Activated CD4-positive, alpha-beta T cell treated with anti-CD3 and anti-CD28 coated beads, Interleukin-2, amount 50 U/mL, for 16 hours (primary cell): ENCODE data around the gene EID2.

Experiments used
- DNase-seq: peaks from one replicate; pipeline ENCODE4 v3.0.0-alpha.2; 2020

Gene EID2, protein sequence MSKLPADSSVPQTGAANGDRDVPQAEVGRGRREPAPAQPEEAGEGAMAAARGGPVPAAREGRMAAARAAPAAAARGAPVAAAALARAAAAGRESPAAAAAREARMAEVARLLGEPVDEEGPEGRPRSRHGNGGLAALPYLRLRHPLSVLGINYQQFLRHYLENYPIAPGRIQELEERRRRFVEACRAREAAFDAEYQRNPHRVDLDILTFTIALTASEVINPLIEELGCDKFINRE

DNA sequence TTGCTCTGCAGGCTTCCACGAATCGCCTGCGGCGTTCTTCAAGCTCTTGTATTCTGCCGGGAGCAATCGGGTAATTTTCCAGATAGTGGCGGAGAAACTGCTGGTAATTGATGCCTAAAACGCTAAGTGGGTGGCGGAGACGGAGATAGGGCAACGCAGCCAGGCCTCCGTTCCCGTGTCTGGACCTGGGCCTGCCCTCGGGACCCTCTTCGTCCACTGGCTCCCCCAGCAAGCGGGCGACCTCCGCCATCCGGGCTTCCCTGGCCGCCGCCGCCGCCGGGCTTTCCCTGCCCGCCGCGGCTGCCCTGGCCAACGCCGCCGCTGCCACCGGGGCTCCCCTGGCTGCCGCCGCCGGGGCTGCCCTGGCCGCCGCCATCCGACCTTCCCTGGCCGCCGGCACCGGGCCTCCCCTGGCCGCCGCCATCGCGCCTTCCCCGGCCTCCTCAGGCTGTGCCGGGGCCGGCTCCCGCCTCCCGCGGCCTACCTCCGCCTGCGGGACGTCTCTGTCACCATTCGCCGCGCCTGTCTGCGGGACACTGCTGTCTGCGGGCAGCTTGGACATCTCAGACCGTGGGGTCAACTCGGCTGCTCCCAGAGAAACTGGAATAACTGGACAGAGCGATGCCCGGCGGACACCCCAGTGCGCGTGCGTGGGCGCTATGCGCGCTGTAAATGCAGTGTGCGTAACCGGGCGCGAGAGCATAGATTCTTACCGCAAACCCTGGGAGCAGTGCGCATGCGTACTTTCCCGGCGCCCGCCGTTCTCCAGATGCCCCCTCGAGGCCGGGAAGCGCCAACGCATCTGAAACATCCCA, at the start of gene EID2:
Gene EID2 (minus strand): TSS at position 644 of the 815 bp plus-strand sequence. CDS start 82 bp downstream, at position 562.
- DNase-seq, result peak; percentile 96

DNA sequence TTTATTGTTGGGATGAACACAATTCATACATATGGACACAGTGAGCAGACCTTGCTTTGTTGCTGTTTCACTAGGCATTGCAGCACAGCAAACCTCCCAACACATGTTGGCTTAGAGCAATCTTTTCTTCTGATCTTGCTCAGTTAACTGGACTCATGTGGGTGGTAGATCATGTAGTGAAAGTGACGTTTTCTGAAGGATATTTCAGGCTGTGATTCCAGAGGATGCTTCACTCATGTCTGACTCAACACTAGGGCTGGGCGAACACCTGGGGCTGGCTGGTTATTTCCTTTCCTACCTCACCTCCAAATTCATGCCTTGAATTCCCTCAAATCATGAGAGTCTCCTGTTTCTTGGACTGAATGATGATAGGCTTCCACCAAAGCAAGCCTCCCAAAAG, 48.1 kb upstream of the EID2 start:
- no peak for DNase-seq

DNA sequence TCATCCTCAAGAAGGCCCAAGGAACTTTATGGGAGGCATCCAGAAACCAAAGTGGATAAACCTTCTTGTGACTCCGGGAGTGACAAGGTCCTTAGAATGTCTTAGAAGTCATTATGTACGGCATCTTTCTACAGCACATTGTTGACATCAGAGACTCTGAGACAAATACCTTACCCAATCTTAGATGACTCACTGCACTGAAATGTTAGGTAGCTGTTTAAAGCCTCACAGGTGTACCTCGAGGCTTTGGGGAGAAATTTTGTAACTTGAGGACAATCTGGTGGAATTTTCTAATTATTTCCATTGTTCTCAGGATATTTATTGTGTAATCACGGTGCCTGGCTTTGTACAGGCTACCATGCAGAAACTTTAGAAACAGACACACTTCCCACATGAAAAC, 47.5 kb upstream of the EID2 start:
- DNase-seq, result no peak

DNA sequence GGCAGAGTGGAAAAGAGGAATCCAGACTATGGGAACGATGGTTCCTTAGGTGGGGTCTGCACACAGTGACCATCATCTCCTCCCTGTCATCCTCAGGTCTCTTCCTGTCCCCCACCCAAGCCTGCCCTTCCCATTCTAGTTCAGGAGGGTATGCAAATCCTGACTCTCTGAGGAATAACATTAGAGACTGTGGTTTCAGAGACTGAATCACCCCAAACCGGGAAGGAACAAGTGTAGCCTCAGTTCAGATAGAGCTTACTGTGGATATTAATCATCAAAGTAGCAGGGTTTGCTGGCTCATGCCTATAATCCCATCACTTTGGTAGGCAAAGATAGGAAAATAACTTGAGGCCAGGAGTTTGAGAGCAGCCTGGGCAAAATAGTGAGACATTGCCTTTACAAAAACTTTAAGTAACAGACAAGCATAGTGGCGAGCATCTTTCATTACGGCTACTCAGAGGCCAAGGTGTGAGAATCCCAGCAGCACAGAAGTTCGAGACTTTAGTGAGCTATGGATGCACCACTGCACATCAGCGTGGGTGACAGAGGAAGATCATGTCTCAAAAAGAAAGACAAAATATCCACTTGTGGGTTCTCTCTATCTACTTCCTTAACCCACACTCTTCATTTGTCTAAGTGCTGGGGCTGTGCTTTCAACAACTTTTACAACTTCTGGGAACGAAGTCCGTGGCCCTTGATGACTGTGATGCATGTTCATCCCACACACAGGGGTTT, 43.1 kb upstream of the EID2 start:
- peak; percentile 24 for DNase-seq

DNA sequence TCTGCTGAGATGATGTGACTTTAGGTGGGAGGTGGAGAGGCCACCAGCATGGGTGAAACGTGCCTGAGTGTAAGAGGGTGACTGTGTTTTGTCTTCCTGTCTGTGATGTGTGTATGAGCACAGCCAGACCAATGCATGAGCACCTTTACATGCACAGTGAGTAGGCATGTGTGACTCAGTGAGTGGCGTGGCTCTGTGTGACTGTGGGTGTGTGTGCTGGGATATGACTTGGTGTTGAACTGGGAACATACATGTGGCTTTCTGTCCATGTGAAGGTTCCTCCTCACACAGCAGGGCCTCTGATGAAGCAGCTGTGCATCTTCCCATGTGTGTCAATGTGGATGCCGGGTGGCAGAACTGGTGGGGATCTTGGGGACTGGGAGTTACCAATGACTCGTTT, 42.5 kb upstream of the EID2 start:
- DNase-seq, result peak; percentile 24

DNA sequence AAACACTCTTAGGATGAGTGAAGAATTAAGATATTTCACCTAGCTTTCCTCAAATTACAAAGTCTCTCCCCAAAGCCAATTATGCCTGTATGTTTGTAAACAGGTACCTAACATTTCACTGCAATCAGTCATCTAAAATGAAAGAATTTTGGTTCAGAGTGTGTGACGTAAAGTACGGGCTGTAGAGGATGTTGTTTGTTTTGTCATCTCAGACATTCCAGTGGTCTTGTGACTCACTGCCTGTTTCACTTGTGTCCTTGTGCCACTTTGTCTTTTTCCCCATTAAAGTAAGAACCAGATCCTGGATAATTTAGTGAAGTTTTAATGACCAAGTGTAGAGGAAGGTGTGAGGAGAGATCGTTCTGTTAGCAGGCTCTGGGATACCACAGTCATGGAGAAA, 28.6 kb upstream of the EID2 start:
- DNase-seq, result no peak

DNA sequence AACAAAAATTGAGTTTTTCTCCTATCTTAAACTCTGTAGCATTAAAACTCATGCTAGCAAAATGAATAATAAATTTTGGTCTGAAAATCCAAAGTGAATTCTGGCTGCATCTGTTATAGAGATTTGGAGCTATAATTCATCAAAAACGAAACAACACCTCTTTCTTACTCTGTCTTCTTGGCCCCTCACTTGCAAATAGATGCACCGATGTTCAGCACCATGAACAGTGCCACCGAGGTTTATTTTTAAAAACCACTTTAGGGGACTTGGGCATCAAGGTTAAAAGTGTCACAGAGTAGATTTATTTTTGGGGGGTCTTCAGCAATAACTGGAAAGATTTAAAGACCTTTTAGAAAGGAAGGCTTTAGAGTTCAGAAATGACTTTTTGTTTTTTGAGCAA, 26.1 kb upstream of the EID2 start:
- DNase-seq, result no peak

DNA sequence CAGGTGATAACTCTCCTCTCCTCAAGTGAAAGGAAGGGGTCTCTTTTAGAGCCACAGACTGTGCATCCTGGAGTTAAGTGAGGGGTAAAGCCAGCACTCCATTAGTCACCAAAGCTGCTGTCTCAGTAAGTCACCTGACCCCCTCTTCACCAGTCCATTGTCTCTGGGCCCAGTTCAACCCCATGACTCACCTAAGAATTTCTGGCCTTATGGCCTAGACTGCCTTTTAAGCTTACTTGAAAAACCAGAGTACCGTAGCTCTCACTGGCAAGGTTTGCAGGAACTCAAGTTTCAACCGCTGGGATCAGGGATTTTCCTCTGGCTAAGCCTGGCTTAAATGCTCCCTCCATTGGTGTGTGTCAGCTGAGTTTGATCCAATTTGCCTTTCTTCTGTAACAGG, 23.4 kb upstream of the EID2 start:
- no peak for DNase-seq

DNA sequence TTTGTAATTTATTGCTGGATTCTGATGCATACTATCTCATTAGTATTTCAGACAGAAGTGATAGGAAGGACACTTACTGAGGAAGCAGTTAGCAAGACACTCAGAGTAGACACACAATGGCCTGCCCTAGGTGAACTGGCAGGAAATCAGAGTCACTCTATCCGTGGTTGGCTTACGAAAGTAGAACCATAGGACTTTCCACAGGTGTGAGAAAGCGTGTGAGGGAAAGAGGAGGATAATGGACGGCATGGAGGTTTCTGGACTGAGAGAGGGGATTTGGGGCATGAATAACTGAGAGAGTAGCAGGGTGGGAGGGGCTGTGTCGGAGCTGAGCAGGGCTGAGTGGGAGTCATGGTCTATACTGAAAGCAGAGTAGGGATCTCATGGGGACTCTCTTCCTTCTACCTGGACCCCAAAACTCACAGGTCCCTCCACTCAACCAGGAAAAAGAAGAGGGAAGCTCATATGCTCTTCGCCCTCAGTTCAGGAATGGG, 18.7 kb upstream of the EID2 start:
- DNase-seq, result peak; percentile 26

DNA sequence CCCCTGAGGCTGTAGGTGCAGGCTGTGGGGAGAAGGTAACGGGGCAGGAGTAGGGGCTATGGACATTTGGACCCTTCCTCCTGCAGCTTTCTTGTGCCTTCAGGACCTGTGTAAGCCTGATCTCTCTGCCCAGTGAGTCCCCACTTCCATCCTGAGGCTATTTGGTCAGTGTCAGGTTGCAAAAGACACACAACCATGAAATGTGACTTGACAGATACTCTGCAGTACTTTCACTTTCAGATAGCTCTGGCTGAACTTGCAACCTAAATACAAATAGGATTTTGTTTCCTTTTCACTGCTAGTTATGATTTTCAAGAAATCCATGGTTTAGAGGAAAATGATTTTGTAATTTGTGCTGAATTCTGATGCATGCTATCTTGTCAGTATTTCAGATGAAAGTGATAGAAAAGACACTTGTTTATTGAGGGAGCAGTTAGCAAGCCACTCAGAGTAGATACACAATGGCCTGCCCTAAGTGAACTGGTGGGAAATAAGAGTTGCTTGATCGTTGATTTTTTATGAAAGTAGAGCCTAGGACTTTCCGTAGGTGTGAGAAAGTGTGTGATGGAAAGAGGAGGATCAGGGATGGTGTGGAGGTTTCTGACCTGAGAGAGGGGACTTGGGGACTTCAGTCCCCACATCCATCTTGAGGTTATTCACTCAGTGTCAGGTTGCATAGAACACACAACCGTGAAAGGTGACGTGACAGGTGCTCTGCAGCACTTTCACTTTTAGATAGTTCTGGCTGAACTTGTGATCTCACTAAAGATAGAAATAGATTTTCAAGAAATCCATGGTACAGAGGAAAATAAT, 18.1 kb upstream of the EID2 start:
- peak; percentile 24 for DNase-seq

DNA sequence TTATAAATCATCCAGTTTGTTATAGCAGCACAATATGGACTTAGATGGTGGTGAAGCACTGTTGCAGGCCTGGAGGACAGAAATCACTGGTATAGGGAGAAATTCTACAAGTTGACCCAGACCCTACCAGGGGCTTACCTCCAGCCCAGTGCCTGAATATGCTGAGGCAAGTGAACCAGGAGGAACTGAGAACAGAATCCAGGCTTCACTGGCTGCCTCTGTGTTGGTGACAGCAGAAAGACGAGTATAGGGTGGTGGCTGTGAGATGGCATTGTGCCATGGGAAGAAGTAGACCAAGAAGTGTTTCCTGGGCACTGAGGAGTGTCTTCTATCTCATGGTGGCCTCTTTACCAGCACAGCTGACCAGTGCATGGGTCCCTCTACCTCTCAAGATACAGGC, 15.9 kb upstream of the EID2 start:
- DNase-seq, result no peak

DNA sequence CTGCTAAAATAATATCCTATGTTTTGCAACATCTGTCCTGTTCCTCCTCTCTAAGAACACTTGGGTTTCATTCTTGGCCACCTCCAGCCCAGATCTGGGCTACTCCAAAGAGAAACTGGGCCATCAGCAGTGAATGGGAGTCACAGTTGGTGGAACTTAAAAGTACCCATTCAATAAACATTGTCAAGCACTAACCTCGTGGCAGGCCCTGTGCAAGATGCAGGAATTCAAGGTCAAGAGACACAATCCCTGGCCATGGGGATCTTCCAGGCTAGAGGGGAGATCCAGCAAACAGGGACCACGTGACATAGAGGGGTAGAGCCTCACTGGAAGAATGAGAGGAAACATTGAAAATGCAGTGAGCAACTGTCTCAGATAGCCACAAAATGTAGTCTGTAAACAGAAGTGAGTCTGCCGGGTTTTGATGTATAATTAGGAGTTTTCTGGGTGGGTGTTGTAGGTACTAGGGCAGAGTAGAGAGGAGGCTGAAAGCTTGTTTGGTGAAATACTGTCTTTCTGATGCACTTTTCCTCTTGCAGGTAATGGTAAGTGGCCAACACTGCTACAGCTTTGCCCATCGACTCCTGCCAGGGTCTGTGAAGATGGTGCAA, 14.8 kb upstream of the EID2 start:
- no peak for DNase-seq

DNA sequence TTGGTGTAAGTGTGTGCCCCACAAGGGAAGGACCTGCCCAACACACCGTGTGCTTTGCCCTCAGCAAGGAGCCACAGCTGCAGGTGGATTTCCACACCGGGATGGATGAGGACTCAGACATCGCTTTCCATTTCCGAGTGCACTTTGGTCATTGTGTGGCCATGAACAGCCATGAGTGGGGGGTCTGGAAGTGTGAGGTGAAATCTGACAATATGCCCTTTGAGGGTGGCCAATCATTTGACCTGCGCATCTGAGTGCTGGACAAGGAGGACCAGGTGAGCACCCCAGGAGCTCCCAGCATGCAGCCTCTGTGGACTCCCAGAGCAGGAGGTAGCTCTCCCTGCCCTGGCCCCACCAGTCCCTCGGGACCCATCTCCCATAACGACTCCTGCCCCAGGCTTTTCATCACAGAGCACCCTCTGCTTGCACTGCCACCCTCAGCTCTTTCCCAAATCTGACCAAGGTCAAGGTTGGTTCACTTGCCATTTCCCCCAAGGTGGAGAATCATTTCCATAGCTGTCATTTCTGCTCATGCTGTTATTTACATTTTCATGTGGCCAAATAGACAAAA, 13.2 kb upstream of the EID2 start:
- DNase-seq, result no peak

DNA sequence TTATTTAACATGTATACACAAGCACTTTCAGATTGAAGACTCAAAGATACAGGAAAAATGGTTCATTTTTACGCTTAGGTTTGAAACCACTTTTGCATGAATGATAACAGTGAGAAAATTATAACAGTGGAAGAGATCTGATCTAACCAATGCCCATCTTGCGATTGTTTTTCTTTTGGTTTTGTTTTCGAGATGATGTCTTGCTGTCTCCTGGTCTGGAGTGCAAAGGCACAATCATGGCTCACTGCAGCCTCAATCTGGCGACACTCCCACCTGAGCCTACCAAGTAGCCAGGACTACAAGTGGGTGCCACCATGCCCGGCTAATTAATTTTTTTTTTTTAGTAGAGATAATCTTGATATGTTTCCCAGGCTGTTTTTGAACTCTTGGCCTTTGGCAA, 10.2 kb upstream of the EID2 start:
- DNase-seq, result no peak

DNA sequence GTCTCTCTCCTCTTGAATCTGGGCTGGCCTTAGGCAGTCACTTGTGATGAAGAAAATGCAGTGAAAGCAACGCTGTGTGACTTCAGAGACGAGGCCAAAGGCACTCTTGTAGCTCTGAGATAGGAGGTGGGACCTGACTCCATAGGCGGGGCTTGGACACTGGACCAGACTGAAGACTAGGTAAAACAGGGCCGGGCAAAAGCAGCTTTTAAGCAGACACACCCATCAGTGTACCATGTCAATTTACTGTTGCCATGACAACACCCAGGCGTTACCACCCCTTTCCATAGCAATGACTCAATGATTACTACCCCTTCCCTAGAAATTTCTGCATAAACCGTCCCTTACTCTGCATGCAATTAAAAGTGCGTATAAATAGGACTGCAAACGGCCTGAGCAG, 6.6 kb upstream of the EID2 start:
- DNase-seq, result no peak

DNA sequence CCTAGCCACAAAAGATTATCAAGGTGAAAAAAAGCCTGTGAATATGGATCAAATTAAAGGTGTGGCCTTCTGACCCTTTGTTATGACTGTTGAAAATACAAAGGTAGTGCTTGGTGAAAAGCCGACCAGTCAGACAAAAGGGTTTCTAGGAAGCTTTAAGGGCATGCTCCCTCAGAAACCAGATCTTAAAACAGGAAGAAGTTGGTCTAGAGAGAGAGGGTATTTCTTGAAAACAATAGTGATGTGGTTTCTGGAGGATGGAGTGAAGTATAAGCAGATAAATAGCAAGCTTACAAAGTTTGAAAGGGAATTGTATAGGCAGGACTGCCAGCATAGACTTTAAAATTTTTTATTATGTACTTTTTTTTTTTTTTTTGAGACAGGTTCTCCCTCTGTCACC, 5.0 kb upstream of the EID2 start:
- DNase-seq, result no peak

DNA sequence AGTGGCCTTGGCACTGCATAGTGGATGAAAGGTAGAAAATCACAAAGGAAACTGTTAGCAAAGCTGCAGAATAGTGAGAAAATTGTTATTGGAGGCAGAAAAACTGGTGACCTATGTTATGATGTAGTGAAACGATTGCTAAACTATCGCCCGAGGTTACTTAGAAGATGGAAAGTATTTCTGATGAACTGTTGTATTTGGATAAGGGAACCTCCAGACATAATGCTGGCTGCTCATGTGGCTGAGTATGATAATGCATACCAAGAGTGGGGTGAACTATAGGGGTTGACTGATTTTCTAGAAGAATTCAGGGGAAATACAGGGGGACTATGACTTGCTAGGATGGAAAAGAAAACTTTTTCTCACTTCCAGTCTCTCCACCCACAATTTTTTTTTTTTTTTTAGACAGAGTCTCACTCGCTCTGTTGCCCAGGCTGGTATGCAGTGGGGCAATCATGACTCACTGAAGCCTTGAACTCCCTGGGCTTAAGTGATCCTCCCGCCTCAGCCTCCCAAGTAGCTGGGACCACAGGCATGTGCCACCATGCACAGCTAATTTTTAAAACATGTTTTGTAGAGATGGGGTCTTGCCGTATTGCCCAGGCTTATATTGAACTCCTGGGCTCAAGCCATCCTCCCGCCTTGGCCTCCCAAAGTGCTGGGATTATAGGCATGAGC, 4.4 kb upstream of the EID2 start:
- no peak for DNase-seq

DNA sequence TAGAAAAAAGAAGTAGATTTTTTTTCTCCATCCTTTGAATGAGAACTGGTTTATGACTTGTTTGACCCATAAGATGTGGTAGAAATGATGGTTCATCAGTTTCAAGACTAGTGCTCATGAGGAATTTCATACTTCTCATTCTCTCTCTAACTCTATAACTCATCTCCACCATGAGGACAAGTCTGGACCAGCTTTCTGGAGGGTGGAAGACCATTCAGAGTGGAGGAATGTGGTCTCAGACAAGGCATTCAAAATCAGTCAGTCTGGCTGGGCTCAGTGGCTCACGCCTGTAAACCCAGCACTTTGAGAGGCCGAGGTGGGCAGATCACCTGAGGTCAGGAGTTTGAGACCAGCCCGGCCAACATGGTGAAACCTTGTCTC, 3.5 kb upstream of the EID2 start:
- no peak for DNase-seq

DNA sequence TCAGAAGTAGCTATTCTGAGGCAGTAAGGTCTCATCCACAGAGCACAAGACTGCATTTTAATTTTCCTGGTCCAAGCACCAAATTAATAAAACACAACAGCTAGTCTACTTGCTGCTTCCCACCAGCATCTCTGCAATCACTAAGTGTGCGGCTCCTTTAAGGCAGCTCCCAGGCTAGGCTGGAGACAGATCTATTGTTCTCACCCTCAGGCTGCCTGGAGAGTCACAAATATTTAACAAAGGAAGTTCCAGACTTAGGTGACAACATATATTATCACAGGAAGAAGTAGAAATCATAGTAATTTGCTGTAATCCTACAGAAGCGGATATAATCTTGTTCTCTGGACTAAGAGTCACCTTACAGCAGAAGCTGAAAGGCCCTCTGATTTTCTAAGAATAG, 2.2 kb upstream of the EID2 start:
- DNase-seq, result no peak

DNA sequence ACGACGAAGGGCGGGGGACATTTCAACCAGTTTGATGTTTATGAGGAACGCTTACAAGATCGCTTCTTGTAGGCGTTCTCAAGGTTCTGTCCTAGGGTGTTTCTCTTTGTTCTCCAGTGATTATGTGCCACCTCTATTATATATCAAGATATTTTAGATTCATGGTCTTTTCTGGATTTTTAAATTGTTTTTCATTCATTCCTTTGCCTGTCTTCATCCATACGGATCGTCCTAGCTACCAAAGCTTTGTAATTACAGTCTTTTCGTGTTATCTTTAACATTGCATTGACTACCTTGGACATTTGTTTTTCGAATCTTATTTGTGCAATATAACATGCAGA, 342 bp upstream of the EID2 start:
- no peak for DNase-seq

DNA sequence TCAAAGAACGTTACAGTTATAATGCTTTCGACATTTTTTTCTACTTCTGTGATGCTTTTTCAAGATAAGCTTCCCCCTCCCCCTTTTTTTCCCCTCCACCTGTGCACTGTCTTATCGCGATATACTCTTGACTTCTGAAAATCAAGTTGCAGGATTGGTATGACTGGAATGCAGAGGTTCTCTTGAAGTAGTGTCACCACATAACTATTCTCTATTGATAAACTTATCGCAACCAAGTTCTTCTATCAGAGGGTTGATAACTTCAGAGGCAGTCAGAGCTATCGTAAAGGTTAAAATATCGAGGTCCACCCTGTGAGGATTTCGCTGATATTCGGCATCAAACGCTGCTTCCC, 820 bp downstream of the EID2 start:
- DNase-seq, result peak; percentile 27

DNA sequence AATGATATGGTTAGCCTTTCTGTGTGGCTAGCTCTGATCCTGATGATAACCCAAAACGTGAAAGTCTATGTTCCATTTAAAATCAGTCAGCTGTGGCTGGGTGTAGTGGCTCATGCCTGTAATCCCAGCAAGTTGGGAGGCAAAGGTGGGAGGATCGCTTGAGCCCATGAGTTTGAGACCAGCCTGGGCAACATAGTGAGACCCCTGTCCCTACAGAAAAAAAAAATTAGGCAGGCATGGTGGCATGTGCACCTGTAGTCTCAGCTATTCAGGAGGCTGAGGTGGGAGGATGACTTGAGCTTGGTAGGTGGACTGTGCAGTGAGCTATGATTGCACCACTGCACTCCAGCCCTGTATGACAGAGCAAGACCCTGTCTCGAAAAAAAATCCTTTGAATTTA, 6.2 kb downstream of the EID2 start:
- no peak for DNase-seq
